Nephron progenitor cell (in vitro differentiated cells): ENCODE measurements around the gene GSKIP.

Experiments
- DNase-seq: peaks from one replicate; pipeline ENCODE4 v3.0.0; 2021
- H3K27ac Mint-ChIP-seq: 2 replicates; pipeline ENCODE4 v1.8.0; 2021; ENCODE audit warnings: mild to moderate bottlenecking, moderate library complexity, mixed read lengths
- H3K27me3 Mint-ChIP-seq: 2 replicates; pipeline ENCODE4 v1.8.0; 2021; ENCODE audit warnings: mild to moderate bottlenecking, low read depth, mixed read lengths; ENCODE audit not compliant: poor library complexity
- H3K36me3 Mint-ChIP-seq: 2 replicates; pipeline ENCODE4 v1.8.0; 2021; ENCODE audit warnings: low read depth, mixed read lengths
- H3K4me1 Mint-ChIP-seq: 2 replicates; pipeline ENCODE4 v1.8.0; 2021; ENCODE audit warnings: mixed read lengths
- H3K4me3 Mint-ChIP-seq: 2 replicates; pipeline ENCODE4 v1.8.0; 2021; ENCODE audit warnings: mild to moderate bottlenecking, moderate library complexity, mixed read lengths
- H3K9me3 Mint-ChIP-seq: 2 replicates; pipeline ENCODE4 v1.8.0; 2021; ENCODE audit warnings: mild to moderate bottlenecking, moderate library complexity, mixed read lengths
- CTCF ChIP-seq: fragments of 200-600 bp; sonication (generic); IDR thresholded peaks from 2 replicates; pipeline ENCODE4 v1.5.0; 2021; ENCODE audit warnings: antibody characterized with exemption

GSKIP gene

DNA sequence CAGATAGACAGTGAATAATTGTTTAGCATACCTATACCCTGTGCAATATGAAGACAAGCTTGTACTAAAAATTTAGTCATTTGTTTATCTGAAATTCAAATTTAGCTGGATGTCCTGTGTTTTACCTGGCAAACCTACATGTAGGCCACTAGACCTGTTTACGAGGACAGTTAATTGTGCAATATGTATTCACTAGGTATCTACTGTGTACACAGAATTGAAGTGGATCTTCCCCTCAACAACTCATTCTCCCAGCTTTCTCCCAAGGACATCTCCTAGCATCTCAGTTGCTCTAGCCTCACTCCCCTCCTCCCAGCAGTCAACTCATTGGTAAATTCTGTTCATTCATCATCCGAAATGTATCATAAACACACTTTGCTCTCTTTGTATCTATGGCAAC is 53.9 kb downstream of the GSKIP start:
- H3K27ac Mint-ChIP-seq, result no peak overlapping the region
- no peaks in the 10 kb centered on the region for H3K27me3 Mint-ChIP-seq
- H3K9me3 Mint-ChIP-seq, result no peaks in the 10 kb centered on the region
- TF ChIP-seq CTCF, result no peak
- no peak overlapping the region for H3K4me3 Mint-ChIP-seq
- no peak for DNase-seq
- no peaks in the 10 kb centered on the region for H3K36me3 Mint-ChIP-seq
- H3K4me1 Mint-ChIP-seq, result peaks cover 4% of the 10 kb centered on the region

DNA sequence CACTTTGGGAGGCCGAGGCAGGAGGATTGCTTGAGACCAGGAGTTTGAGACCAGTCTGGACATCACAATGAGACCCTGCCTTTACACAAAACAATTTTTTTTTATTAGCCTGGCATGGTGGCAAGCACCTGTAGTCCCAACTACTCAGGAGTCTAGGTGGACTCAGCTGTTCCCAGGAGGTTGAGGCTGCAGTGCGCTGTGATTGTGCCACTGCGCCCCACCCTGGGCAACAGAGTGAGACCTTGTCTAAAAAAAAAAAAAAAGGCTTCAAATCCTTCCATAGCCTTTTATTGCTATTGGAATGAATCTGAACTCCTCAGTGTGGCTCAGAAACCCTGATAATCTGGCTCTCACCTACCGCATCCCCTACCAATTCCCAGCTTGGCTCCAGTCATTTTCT is 54.7 kb downstream of the GSKIP start:
- TF ChIP-seq CTCF, result no peak
- H3K36me3 Mint-ChIP-seq, result no peaks in the 10 kb centered on the region
- peaks cover 12% of the 10 kb centered on the region for H3K4me1 Mint-ChIP-seq
- H3K27me3 Mint-ChIP-seq, result no peaks in the 10 kb centered on the region
- no peak for DNase-seq
- no peaks in the 10 kb centered on the region for H3K9me3 Mint-ChIP-seq
- no peak overlapping the region for H3K27ac Mint-ChIP-seq
- no peak overlapping the region for H3K4me3 Mint-ChIP-seq

GRCh38 chr14:96421236-96421635 is 57.9 kb downstream of the GSKIP start:
- H3K4me1 Mint-ChIP-seq, result peaks cover 17% of the 10 kb centered on the region
- no peak for DNase-seq
- no peaks in the 10 kb centered on the region for H3K36me3 Mint-ChIP-seq
- H3K27me3 Mint-ChIP-seq, result peaks cover 4% of the 10 kb centered on the region
- no peak overlapping the region for H3K27ac Mint-ChIP-seq
- H3K9me3 Mint-ChIP-seq, result no peaks in the 10 kb centered on the region
- no peak for TF ChIP-seq CTCF
- no peak overlapping the region for H3K4me3 Mint-ChIP-seq

DNA sequence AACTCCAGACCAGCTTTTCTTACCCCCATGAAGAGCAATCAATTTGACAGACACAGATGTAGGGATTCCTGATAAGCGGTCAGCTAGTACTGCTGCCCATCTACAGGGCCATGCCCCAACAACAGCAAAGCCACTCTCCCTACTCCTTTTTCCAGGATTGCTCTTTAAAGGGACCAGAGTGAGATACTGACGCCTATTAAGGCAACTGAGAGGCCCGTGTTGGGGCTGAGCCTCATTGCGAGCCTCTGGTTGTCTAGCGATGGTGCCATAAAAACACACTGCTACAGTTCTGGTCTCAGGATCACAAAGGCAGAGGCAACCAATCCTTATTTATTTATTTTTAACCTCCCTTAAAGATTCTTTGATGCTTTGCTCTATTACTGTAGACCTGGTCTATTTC is 59.7 kb downstream of the GSKIP start:
- no peaks in the 10 kb centered on the region for H3K36me3 Mint-ChIP-seq
- peaks cover 4% of the 10 kb centered on the region for H3K27me3 Mint-ChIP-seq
- peaks cover 17% of the 10 kb centered on the region for H3K4me1 Mint-ChIP-seq
- H3K9me3 Mint-ChIP-seq, result no peaks in the 10 kb centered on the region
- H3K4me3 Mint-ChIP-seq, result no peak overlapping the region
- DNase-seq, result no peak
- no peak for TF ChIP-seq CTCF
- no peak overlapping the region for H3K27ac Mint-ChIP-seq

GRCh38 chr14:96423446-96424108 is 60.3 kb downstream of the GSKIP start:
- H3K4me3 Mint-ChIP-seq, result no peak overlapping the region
- H3K36me3 Mint-ChIP-seq, result no peaks in the 10 kb centered on the region
- peaks cover under 1% of the 10 kb centered on the region for H3K9me3 Mint-ChIP-seq
- peaks cover 5% of the 10 kb centered on the region for H3K27me3 Mint-ChIP-seq
- TF ChIP-seq CTCF, result no peak
- H3K27ac Mint-ChIP-seq, result no peak overlapping the region
- peaks cover 17% of the 10 kb centered on the region for H3K4me1 Mint-ChIP-seq
- DNase-seq, result no peak
